Measurements from ENCODE around the gene VAMP5.

DNA sequence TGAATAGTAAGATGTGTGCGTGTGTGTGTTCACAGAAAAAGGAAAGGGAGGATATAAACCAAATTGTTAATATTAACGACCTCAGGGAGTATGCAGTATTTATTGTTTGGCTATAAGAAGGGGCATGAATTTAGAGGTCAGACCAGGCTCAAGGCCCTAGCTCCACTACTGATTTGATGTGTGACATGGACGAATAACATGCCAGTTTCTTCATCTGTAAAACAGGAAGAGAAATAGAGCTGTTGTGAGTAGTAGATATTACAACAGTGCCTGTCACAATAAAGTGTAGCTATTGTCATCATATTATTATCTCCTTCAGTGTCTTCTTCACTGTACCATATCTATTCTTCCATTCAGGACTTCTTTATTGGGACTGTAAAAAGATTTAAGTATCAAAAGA is 49.4 kb upstream of the VAMP5 start:
- TF ChIP-seq CTCF (IDR thresholded peaks at IDR 0.05) (no peak), EZH2 (IDR thresholded peaks at IDR 0.05; ENCODE audit: borderline replicate concordance, insufficient read depth, low read depth, low read length, poor library complexity, severe bottlenecking) (no peak)

Measured in B cell (primary cell).